Activated naive CD4-positive, alpha-beta T cell treated with anti-CD3 and anti-CD28 coated beads, Interleukin-2, amount 10 ng/mL, durations not matched to agents 7 days and 5 days (primary cell): Measurements from ENCODE around the gene PRRC1.

Source experiments
- CTCF ChIA-PET: fragments of 350-600 bp; sonication (Branson Sonifier 250); formaldehyde crosslinking; loops from one replicate; lab custom pipeline; 2021; ENCODE audit warnings: antibody characterized with exemption; lab: Charles Lee
- DNase-seq: peaks from one replicate; pipeline ENCODE4 v3.0.0-alpha.2; 2020
- H3K27ac Mint-ChIP-seq: one replicate; pipeline ENCODE4 v1.8.0; 2021; ENCODE audit warnings: mild to moderate bottlenecking, moderate library complexity, mixed read lengths
- H3K27me3 Mint-ChIP-seq: one replicate; pipeline ENCODE4 v1.8.0; 2021; ENCODE audit warnings: mild to moderate bottlenecking, mixed read lengths
- H3K36me3 Mint-ChIP-seq: one replicate; pipeline ENCODE4 v1.8.0; 2021; ENCODE audit warnings: mixed read lengths
- H3K4me1 Mint-ChIP-seq: one replicate; pipeline ENCODE4 v1.8.0; 2021; ENCODE audit warnings: mixed read lengths
- H3K4me3 Mint-ChIP-seq: one replicate; pipeline ENCODE4 v1.8.0; 2021; ENCODE audit warnings: mild to moderate bottlenecking, moderate library complexity, mixed read lengths
- H3K9me3 Mint-ChIP-seq: one replicate; pipeline ENCODE4 v1.8.0; 2021; ENCODE audit warnings: mixed read lengths

Gene PRRC1

GRCh38 chr5:127581450-127581849, 64.0 kb downstream of the PRRC1 start:
- no peak overlapping the region for H3K4me3 Mint-ChIP-seq
- DNase-seq = no peak
- CTCF ChIA-PET = no interaction called here
- no peaks in the 10 kb centered on the region for H3K9me3 Mint-ChIP-seq
- H3K4me1 Mint-ChIP-seq = no peaks in the 10 kb centered on the region
- H3K27me3 Mint-ChIP-seq = peaks cover 6% of the 10 kb centered on the region
- no peaks in the 10 kb centered on the region for H3K36me3 Mint-ChIP-seq
- H3K27ac Mint-ChIP-seq = no peak overlapping the region

- H3K36me3 Mint-ChIP-seq = no peaks in the 10 kb centered on the region
- DNase-seq = no peak
- H3K4me3 Mint-ChIP-seq = no peak overlapping the region
- no peaks in the 10 kb centered on the region for H3K9me3 Mint-ChIP-seq
- H3K27me3 Mint-ChIP-seq = peaks cover 6% of the 10 kb centered on the region
- no peaks in the 10 kb centered on the region for H3K4me1 Mint-ChIP-seq
- CTCF ChIA-PET = no interaction called here
- H3K27ac Mint-ChIP-seq = no peak overlapping the region
Observed at GRCh38 chr5:127582773-127583370, 65.4 kb downstream of the PRRC1 start.

GRCh38 chr5:127583866-127584265, 66.4 kb downstream of the PRRC1 start:
- no peak overlapping the region for H3K4me3 Mint-ChIP-seq
- CTCF ChIA-PET = interaction anchor here (0.6 kb wide), 1 partner anchor 554 kb away, joined by 3 read pairs; no protein-coding TSS in a partner anchor
- H3K4me1 Mint-ChIP-seq = no peaks in the 10 kb centered on the region
- no peaks in the 10 kb centered on the region for H3K9me3 Mint-ChIP-seq
- no peak for DNase-seq
- H3K27me3 Mint-ChIP-seq = peaks cover 6% of the 10 kb centered on the region
- no peaks in the 10 kb centered on the region for H3K36me3 Mint-ChIP-seq
- no peak overlapping the region for H3K27ac Mint-ChIP-seq

GRCh38 chr5:127585661-127586060, 68.2 kb downstream of the PRRC1 start:
- no peak overlapping the region for H3K4me3 Mint-ChIP-seq
- CTCF ChIA-PET = no interaction called here
- H3K27ac Mint-ChIP-seq = no peak overlapping the region
- H3K4me1 Mint-ChIP-seq = no peaks in the 10 kb centered on the region
- H3K9me3 Mint-ChIP-seq = no peaks in the 10 kb centered on the region
- peaks cover 6% of the 10 kb centered on the region for H3K27me3 Mint-ChIP-seq
- no peaks in the 10 kb centered on the region for H3K36me3 Mint-ChIP-seq
- no peak for DNase-seq

- H3K27ac Mint-ChIP-seq = no peak overlapping the region
- peaks cover 6% of the 10 kb centered on the region for H3K27me3 Mint-ChIP-seq
- H3K4me3 Mint-ChIP-seq = no peak overlapping the region
- no peaks in the 10 kb centered on the region for H3K36me3 Mint-ChIP-seq
- H3K4me1 Mint-ChIP-seq = no peaks in the 10 kb centered on the region
- CTCF ChIA-PET = no interaction called here
- no peak for DNase-seq
- no peaks in the 10 kb centered on the region for H3K9me3 Mint-ChIP-seq
Observed at GRCh38 chr5:127586066-127586770, 68.8 kb downstream of the PRRC1 start.

GRCh38 chr5:127586811-127587210, 69.4 kb downstream of the PRRC1 start:
- no peaks in the 10 kb centered on the region for H3K36me3 Mint-ChIP-seq
- H3K9me3 Mint-ChIP-seq = no peaks in the 10 kb centered on the region
- H3K27ac Mint-ChIP-seq = no peak overlapping the region
- no peak overlapping the region for H3K4me3 Mint-ChIP-seq
- no peaks in the 10 kb centered on the region for H3K4me1 Mint-ChIP-seq
- DNase-seq = no peak
- CTCF ChIA-PET = no interaction called here
- peaks cover 3% of the 10 kb centered on the region for H3K27me3 Mint-ChIP-seq

GRCh38 chr5:127587246-127587917, 69.9 kb downstream of the PRRC1 start:
- Mint-ChIP-seq H3K4me1 (no peaks in the 10 kb centered on the region), H3K4me3 (no peak overlapping the region), H3K27ac (no peak overlapping the region), H3K9me3 (no peaks in the 10 kb centered on the region), H3K27me3 (no peaks in the 10 kb centered on the region), H3K36me3 (no peaks in the 10 kb centered on the region)
- CTCF ChIA-PET = no interaction called here
- DNase-seq = no peak

GRCh38 chr5:127588368-127588767, 70.9 kb downstream of the PRRC1 start:
- Mint-ChIP-seq H3K27me3 (no peaks in the 10 kb centered on the region), H3K4me3 (no peak overlapping the region), H3K9me3 (no peaks in the 10 kb centered on the region), H3K27ac (no peak overlapping the region), H3K36me3 (no peaks in the 10 kb centered on the region), H3K4me1 (no peaks in the 10 kb centered on the region)
- CTCF ChIA-PET = no interaction called here
- DNase-seq = no peak

GRCh38 chr5:127589309-127590030, 72.0 kb downstream of the PRRC1 start:
- CTCF ChIA-PET = interaction anchor here (1.3 kb wide), 1 partner anchor 26 kb away, joined by 4 read pairs; no protein-coding TSS in a partner anchor
- Mint-ChIP-seq H3K9me3 (no peaks in the 10 kb centered on the region), H3K27ac (no peak overlapping the region), H3K4me3 (no peak overlapping the region), H3K27me3 (no peaks in the 10 kb centered on the region), H3K36me3 (no peaks in the 10 kb centered on the region), H3K4me1 (no peaks in the 10 kb centered on the region)
- no peak for DNase-seq

GRCh38 chr5:127590156-127590722, 72.8 kb downstream of the PRRC1 start:
- H3K9me3 Mint-ChIP-seq = no peaks in the 10 kb centered on the region
- CTCF ChIA-PET = interaction anchor here (1.3 kb wide), 1 partner anchor 26 kb away, joined by 4 read pairs; no protein-coding TSS in a partner anchor
- no peaks in the 10 kb centered on the region for H3K4me1 Mint-ChIP-seq
- H3K36me3 Mint-ChIP-seq = no peaks in the 10 kb centered on the region
- no peaks in the 10 kb centered on the region for H3K27me3 Mint-ChIP-seq
- H3K27ac Mint-ChIP-seq = no peak overlapping the region
- no peak overlapping the region for H3K4me3 Mint-ChIP-seq
- no peak for DNase-seq

- Mint-ChIP-seq H3K36me3 (no peaks in the 10 kb centered on the region), H3K4me3 (no peak overlapping the region), H3K9me3 (no peaks in the 10 kb centered on the region), H3K27me3 (no peaks in the 10 kb centered on the region), H3K4me1 (peaks cover 3% of the 10 kb centered on the region), H3K27ac (no peak overlapping the region)
- CTCF ChIA-PET = no interaction called here
- DNase-seq = no peak
Observed at GRCh38 chr5:127595484-127596368, 78.3 kb downstream of the PRRC1 start.

GRCh38 chr5:127596501-127596900, 79.1 kb downstream of the PRRC1 start:
- H3K36me3 Mint-ChIP-seq = no peaks in the 10 kb centered on the region
- peaks cover 3% of the 10 kb centered on the region for H3K4me1 Mint-ChIP-seq

GRCh38 chr5:127599320-127599719, 81.9 kb downstream of the PRRC1 start:
- CTCF ChIA-PET = interaction anchor here (0.7 kb wide), 1 partner anchor 13 kb away, joined by 3 read pairs; no protein-coding TSS in a partner anchor

More at GRCh38 chr5:127596501-127596900, 79.1 kb downstream of the PRRC1 start:
- no peaks in the 10 kb centered on the region for H3K27me3 Mint-ChIP-seq
- CTCF ChIA-PET = no interaction called here
- H3K9me3 Mint-ChIP-seq = no peaks in the 10 kb centered on the region
- H3K4me3 Mint-ChIP-seq = no peak overlapping the region
- no peak overlapping the region for H3K27ac Mint-ChIP-seq
- no peak for DNase-seq

More at GRCh38 chr5:127599320-127599719, 81.9 kb downstream of the PRRC1 start:
- DNase-seq = no peak
- H3K27me3 Mint-ChIP-seq = peaks cover 14% of the 10 kb centered on the region
- H3K4me3 Mint-ChIP-seq = no peak overlapping the region
- no peaks in the 10 kb centered on the region for H3K36me3 Mint-ChIP-seq
- H3K27ac Mint-ChIP-seq = no peak overlapping the region
- H3K4me1 Mint-ChIP-seq = peaks cover 3% of the 10 kb centered on the region
- no peaks in the 10 kb centered on the region for H3K9me3 Mint-ChIP-seq
